Measurements from ENCODE around the gene ID3. TPM values are rescaled to one million over a fixed set of nuclear protein-coding genes. Genes with fewer than 3 reads are reported as not detected.

The ID3 gene
- total and polyA plus RNA-seq, 2 of the 8 experiments (the other 6 are each of a cell fraction or from before 2014, with no cell fraction given) = 240 to 304 TPM

DNA sequence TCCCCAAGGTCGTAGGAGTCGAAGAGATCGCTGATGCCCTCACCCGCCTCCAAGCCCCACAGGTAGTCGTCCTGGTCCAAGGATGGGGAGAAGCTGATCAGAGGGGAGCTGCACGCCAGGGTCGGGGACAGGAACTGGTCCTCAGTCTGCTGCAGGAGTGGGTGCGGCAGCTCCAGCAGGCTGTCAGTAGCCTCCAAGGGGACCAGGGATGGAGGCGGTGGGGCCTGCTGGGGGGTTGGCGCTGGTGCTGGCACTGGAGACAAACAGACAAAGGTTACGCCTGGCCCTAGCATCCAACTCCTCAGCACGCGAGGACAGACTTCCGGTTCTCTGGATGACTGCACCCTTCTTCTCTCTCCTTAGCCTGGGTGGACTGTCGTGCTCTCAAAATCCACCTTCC, 49.4 kb downstream of the ID3 start:
- ChIA-PET CTCF (ENCODE audit: partially characterized antibody) (interaction anchor here (4.0 to 6.2 kb wide), 3 partner anchors 12 to 30 kb away, joined by 22 to 62 read pairs (median 62); partner anchors contain the start of gene E2F2), POLR2A (ENCODE audit: partially characterized antibody) (interaction anchor here (1.4 kb wide), 1 partner anchor 19 kb away, joined by 3 read pairs; no protein-coding TSS in a partner anchor)
- H2BK15ac ChIP-seq (ENCODE audit: low read length) = no peak overlapping the region
- H3K9ac ChIP-seq (replicated peaks in 1 of 4; ENCODE audit: extremely low read depth in 1 of 4, low read depth in 3 of 4, low read length in 3 of 4) = no peak overlapping the region
- peaks cover 0 to 7% (median 2%) of the 10 kb centered on the region in 4 experiments; a peak in 2 of 8 replicates for H3K36me3 ChIP-seq (ENCODE audit: control insufficient read depth in 2 of 4, insufficient read depth in 4 of 4, low read length in 3 of 4)
- H3K23me2 ChIP-seq (ENCODE audit: low read depth, low read length) = no peaks in the 10 kb centered on the region; the same call in 1 of the 2 replicates
- no peak for FAIRE-seq
- no peak overlapping the region for H4K8ac ChIP-seq (ENCODE audit: extremely low read depth, insufficient read depth, low read length)
- 95% methylated on average over 15 of the region's 15 CpGs; no CpG with 5 or more reads in 1 of the 2 experiments for WGBS, 2 experiments (ENCODE audit: extremely low coverage in 1 of 2, insufficient coverage in 1 of 2, insufficient read length in 1 of 2, insufficient replicate concordance in 2 of 2, low coverage in 1 of 2, low lambda C conversion rate in 2 of 2, missing lambda C conversion rate in 1 of 2)
- no peak overlapping the region for H3K56ac ChIP-seq (replicated peaks; ENCODE audit: insufficient read length, low read depth, low read length)
- no peaks in the 10 kb centered on the region for H3K79me2 ChIP-seq (ENCODE audit: control insufficient read depth in 1 of 2, insufficient read depth in 2 of 2, low read length in 2 of 2)
- peaks cover 0 to 4% of the 10 kb centered on the region in 2 experiments for H4K20me1 ChIP-seq (replicated peaks in 1 of 2; ENCODE audit: control insufficient read depth in 1 of 2, insufficient read depth in 2 of 2, low read length in 2 of 2)
- DNase-seq (ENCODE audit: low read depth in 1 of 2, low spot score in 2 of 2) = no peak
- no peak overlapping the region for H3K18ac ChIP-seq (ENCODE audit: extremely low read depth, low read length)
- H4K5ac ChIP-seq (ENCODE audit: insufficient read length, low read depth, low read length) = no peak overlapping the region
- no peak overlapping the region for H3K23ac ChIP-seq (ENCODE audit: insufficient read length)
- H2AK5ac ChIP-seq (ENCODE audit: low read depth, low read length) = no peak overlapping the region
- H3K27ac ChIP-seq (ENCODE audit: low read depth, low read length) = no peak overlapping the region
- no peak overlapping the region for H2AFZ ChIP-seq (ENCODE audit: low read length)
- H3K4me3 ChIP-seq (ENCODE audit: extremely low read depth in 1 of 4, insufficient read depth in 2 of 4, low read depth in 3 of 4, low read length in 4 of 4) = no peak overlapping the region
- no peaks in the 10 kb centered on the region for H3K27me3 ChIP-seq (replicated peaks in 1 of 4; ENCODE audit: control insufficient read depth in 3 of 4, extremely low read depth in 1 of 4, insufficient read depth in 3 of 4, low read length in 3 of 4)
- no peak overlapping the region for H3K4ac ChIP-seq (replicated peaks; ENCODE audit: insufficient read length, low read depth, low read length)
- no peak overlapping the region for H3K14ac ChIP-seq (ENCODE audit: insufficient read length)
- no peak overlapping the region; the same call in 1 of the 2 replicates for H2BK5ac ChIP-seq (ENCODE audit: low read depth, low read length)
- H3K4me2 ChIP-seq (ENCODE audit: insufficient read depth in 1 of 2, low read depth in 2 of 2, low read length in 2 of 2) = no peak overlapping the region
- H4K91ac ChIP-seq (replicated peaks; ENCODE audit: insufficient read length, low read length) = no peak overlapping the region
- no peaks in the 10 kb centered on the region for H3K9me3 ChIP-seq (ENCODE audit: insufficient read depth in 2 of 2, low read depth in 1 of 2, low read length in 1 of 2)
- H2BK120ac ChIP-seq (replicated peaks; ENCODE audit: low read depth, low read length) = no peak overlapping the region
- no peaks in the 10 kb centered on the region for H3K4me1 ChIP-seq (replicated peaks in 1 of 4; ENCODE audit: control insufficient read depth in 3 of 4, insufficient read depth in 4 of 4, low read length in 3 of 4)
- H2BK20ac ChIP-seq (ENCODE audit: low read length) = no peak overlapping the region
- H3K79me1 ChIP-seq (ENCODE audit: low read depth, low read length) = no peaks in the 10 kb centered on the region
- H2BK12ac ChIP-seq (ENCODE audit: low read depth, low read length) = no peak overlapping the region
- TF ChIP-seq KDM1A (IDR thresholded peaks at IDR 0.05; ENCODE audit: borderline replicate concordance, low read length) (no peak), SRF (IDR thresholded peaks at IDR 0.05; ENCODE audit: low read depth, low read length) (no peak), ASH2L (IDR thresholded peaks at IDR 0.05; ENCODE audit: low read length) (no peak), POLR2AphosphoS5 (IDR thresholded peaks at IDR 0.05; ENCODE audit: low read depth, low read length) (no peak), KDM4A (IDR thresholded peaks at IDR 0.05; ENCODE audit: low read depth, low read length, severe bottlenecking) (no peak), RFX5 (IDR thresholded peaks at IDR 0.05; ENCODE audit: borderline replicate concordance, low read depth, low read length) (no peak), BACH1 (IDR thresholded peaks at IDR 0.05; ENCODE audit: low read length) (no peak), NANOG (IDR thresholded peaks at IDR 0.05; ENCODE audit: insufficient read depth, low read depth, low read length, poor library complexity, severe bottlenecking) (no peak), SIN3A (conservative IDR thresholded peaks at IDR 0.05 in 1 of 2, IDR thresholded peaks at IDR 0.05 in 1 of 2; ENCODE audit: low read depth in 1 of 2, low read length in 2 of 2) (no peak), GABPA (IDR thresholded peaks at IDR 0.05; ENCODE audit: borderline replicate concordance, insufficient read depth, low read length) (no peak), EGR1 (IDR thresholded peaks at IDR 0.05; ENCODE audit: borderline replicate concordance, low read depth, low read length) (no peak), POLR2A (IDR thresholded peaks at IDR 0.05; ENCODE audit: control extremely low read depth in 1 of 2, low read depth in 2 of 2, low read length in 2 of 2) (no peak), SIX5 (IDR thresholded peaks at IDR 0.05; ENCODE audit: low read depth, low read length) (no peak), RBBP5 (IDR thresholded peaks at IDR 0.05; ENCODE audit: borderline replicate concordance, low read depth, low read length) (no peak), CBX8 (IDR thresholded peaks at IDR 0.05; ENCODE audit: borderline replicate concordance, low read depth, low read length) (no peak)

All from H1 (cell line).